Gastrocnemius medialis (tissue), 4 donors: ENCODE measurements around the gene RICTOR. TPM values are rescaled to one million over a fixed set of nuclear protein-coding genes. Genes with fewer than 3 reads are reported as not detected.
A peak's percentile ranks its signal among the peaks of the same experiment; 100 is the strongest.

Experiments
- ATAC-seq, 2 donors: fragments of 150-250 bp; one replicate each; pipeline ENCODE4 v1.9.1; 2016
- DNase-seq, 2 donors: peaks; one replicate each; pipeline ENCODE4 v3.0.0-alpha.2; 2019
- H3K27ac ChIP-seq, 4 donors: fragments of 200-600 bp; sonication (generic); 1 replicate in 1 of 4; 2 replicates in 3 of 4; pipeline ENCODE4 v1.5.1; 2016 to 2018; ENCODE audit warnings: mild to moderate bottlenecking in 2 of 4, moderate library complexity in 1 of 4
- H3K27me3 ChIP-seq, 3 donors: fragments of 200-600 bp; sonication (generic) in 2 of 3; 1 replicate in 1 of 3; 2 replicates in 2 of 3; pipeline versions ENCODE4 v1.5.1 to v1.6.0; 2016 to 2019; ENCODE audit warnings: mild to moderate bottlenecking in 1 of 3, moderate library complexity in 1 of 3
- H3K36me3 ChIP-seq, 2 donors: fragments of 200-600 bp; sonication (generic) in 1 of 2; one replicate each; pipeline ENCODE4 v1.5.1; 2017 to 2018
- H3K4me1 ChIP-seq, 2 donors: fragments of 200-600 bp; sonication (generic) in 1 of 2; one replicate each; pipeline ENCODE4 v1.5.1; 2016 to 2017; ENCODE audit warnings: mild to moderate bottlenecking in 2 of 2
- H3K4me3 ChIP-seq, 4 donors: fragments of 200-600 bp; sonication (generic) in 3 of 4; 1 replicate in 1 of 4; 2 replicates in 3 of 4; pipeline ENCODE4 v1.5.1; 2016 to 2019; ENCODE audit warnings: mild to moderate bottlenecking in 2 of 4
- H3K9me3 ChIP-seq, 3 donors: fragments of 200-600 bp; sonication (generic) in 2 of 3; 1 replicate in 1 of 3; 2 replicates in 2 of 3; pipeline ENCODE4 v1.5.1; 2016 to 2019
- POLR2A ChIP-seq, 2 donors: fragments of 450-650 bp; IDR thresholded peaks; one replicate each; pipeline ENCODE4 v1.6.1; 2017; ENCODE audit warnings: antibody characterized with exemption in 2 of 2, mild to moderate bottlenecking in 2 of 2, moderate library complexity in 2 of 2
- in situ Hi-C, 4 donors: fragments of 200-750 bp; cut with MboI; loops; one replicate each; pipeline versions ENCODE4 v1.15.0 to v1.8.0; 2017; ENCODE audit warnings: low sequenced_read_pairs in 4 of 4
- intact Hi-C: fragments of 100-400 bp; cut with DNase I; formaldehyde crosslinking; loops from one replicate; pipeline ENCODE4 v1.15.1; 2023; ENCODE audit warnings: low total_unique reads
- total RNA-seq, 4 donors: library from RNA; depleted of rRNA; stranded (reverse); fragments of >200 nt; gene quantifications; one replicate each; pipeline versions ENCODE4 v1.1.0 to v1.2.3, GENCODE V29; 2016
- TF ChIP-seq, protein P1 (sequence below), 5 experiments: fragments of 450-650 bp in 3 of 5; fragments of 200-600 bp in 2 of 5; sonication (generic) in 2 of 5; IDR thresholded peaks in 4 of 5; conservative IDR thresholded peaks in 1 of 5; 1 replicate in 4 of 5; 2 replicates in 1 of 5; pipeline ENCODE4 v1.5.1; 2016 to 2019; ENCODE audit warnings: antibody characterized with exemption in 5 of 5, mild to moderate bottlenecking in 3 of 5, moderate library complexity in 3 of 5

Gene RICTOR
- total RNA-seq, 4 donors from 2014 or later, result 28.9 to 56.9 (median 37.0) TPM

DNA sequence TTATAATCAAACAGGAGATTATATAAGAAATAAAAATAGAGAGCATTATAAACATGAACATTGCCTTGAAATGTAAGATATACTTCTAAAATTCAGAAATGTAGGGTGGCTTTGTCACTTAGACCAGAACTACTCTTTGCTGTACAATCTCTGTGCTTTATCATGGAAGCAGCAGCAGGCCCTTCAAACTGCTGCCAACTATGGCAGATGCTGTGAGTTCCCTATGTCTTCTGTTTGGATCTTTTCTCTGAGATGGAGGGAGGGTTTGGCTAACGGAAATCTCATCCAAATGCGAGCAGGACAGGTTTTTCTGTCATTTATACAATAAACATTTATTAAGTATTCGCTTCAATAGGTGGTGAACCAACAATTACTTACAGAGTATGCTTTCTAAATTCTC lies 34.8 kb upstream of the RICTOR start:
- Histone ChIP-seq H3K9me3 (no peaks in the 10 kb centered on the region), H3K36me3 (no peaks in the 10 kb centered on the region), H3K4me1 (no peaks in the 10 kb centered on the region), H3K27ac (no peak overlapping the region), H3K4me3 (no peak overlapping the region), H3K27me3 (no peaks in the 10 kb centered on the region)
- DNase-seq (no peak), ATAC-seq (no peak)
- TF ChIP-seq POLR2A (IDR thresholded peaks at IDR 0.05), result no peak
- TF ChIP-seq, protein P1, sequence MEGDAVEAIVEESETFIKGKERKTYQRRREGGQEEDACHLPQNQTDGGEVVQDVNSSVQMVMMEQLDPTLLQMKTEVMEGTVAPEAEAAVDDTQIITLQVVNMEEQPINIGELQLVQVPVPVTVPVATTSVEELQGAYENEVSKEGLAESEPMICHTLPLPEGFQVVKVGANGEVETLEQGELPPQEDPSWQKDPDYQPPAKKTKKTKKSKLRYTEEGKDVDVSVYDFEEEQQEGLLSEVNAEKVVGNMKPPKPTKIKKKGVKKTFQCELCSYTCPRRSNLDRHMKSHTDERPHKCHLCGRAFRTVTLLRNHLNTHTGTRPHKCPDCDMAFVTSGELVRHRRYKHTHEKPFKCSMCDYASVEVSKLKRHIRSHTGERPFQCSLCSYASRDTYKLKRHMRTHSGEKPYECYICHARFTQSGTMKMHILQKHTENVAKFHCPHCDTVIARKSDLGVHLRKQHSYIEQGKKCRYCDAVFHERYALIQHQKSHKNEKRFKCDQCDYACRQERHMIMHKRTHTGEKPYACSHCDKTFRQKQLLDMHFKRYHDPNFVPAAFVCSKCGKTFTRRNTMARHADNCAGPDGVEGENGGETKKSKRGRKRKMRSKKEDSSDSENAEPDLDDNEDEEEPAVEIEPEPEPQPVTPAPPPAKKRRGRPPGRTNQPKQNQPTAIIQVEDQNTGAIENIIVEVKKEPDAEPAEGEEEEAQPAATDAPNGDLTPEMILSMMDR (IDR thresholded peaks at IDR 0.05 in 4 of 5, conservative IDR thresholded peaks at IDR 0.05 in 1 of 5), result no peak
- in situ Hi-C loops (no loop called here), intact Hi-C loops (no loop called here)

GRCh38 chr5:39107350-39107749 lies 33.2 kb upstream of the RICTOR start:
- Histone ChIP-seq H3K4me3 (no peak overlapping the region), H3K36me3 (no peaks in the 10 kb centered on the region), H3K4me1 (no peaks in the 10 kb centered on the region), H3K9me3 (no peaks in the 10 kb centered on the region), H3K27ac (no peak overlapping the region), H3K27me3 (no peaks in the 10 kb centered on the region)
- DNase-seq (no peak), ATAC-seq (no peak)
- no peak for TF ChIP-seq POLR2A (IDR thresholded peaks at IDR 0.05)
- TF ChIP-seq, protein P1 (IDR thresholded peaks at IDR 0.05 in 4 of 5, conservative IDR thresholded peaks at IDR 0.05 in 1 of 5), result no peak
- intact Hi-C loops, result no loop called here
- in situ Hi-C loops, result no loop called here

GRCh38 chr5:39106322-39106721 lies 32.1 kb upstream of the RICTOR start:
- no peaks in the 10 kb centered on the region for H3K27me3 ChIP-seq
- no peaks in the 10 kb centered on the region for H3K4me1 ChIP-seq
- DNase-seq, result no peak
- no peaks in the 10 kb centered on the region for H3K36me3 ChIP-seq
- no peak for ATAC-seq
- H3K9me3 ChIP-seq, result no peaks in the 10 kb centered on the region
- H3K27ac ChIP-seq, result no peak overlapping the region
- H3K4me3 ChIP-seq, result no peak overlapping the region
- no peak for TF ChIP-seq POLR2A (IDR thresholded peaks at IDR 0.05)
- TF ChIP-seq, protein P1 (IDR thresholded peaks at IDR 0.05 in 4 of 5, conservative IDR thresholded peaks at IDR 0.05 in 1 of 5), result peak in 2 of 5 experiments; percentile 4 to 20
- in situ Hi-C loops, result no loop called here
- intact Hi-C loops, result no loop called here

DNA sequence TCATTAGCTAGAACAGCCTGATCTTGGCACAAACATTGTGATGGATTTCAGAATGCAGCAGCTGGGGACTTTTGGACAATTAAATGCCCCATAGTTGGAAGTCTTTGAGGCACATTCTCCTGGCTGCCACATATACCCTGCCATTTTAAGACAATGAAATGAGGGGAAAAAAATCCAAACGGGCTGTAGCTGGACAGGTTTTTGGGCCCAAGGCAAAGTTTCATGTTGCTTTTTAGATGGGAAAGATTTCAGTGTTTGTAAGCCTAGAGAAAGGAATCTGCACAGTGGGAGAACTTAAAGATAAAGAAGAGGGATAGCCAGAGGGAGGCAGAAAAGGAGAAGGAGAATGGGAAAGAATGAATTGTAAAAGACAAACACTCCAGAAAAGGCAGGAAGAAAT lies 30.0 kb upstream of the RICTOR start:
- no peak for DNase-seq
- Histone ChIP-seq H3K36me3 (no peaks in the 10 kb centered on the region), H3K27me3 (no peaks in the 10 kb centered on the region), H3K4me3 (no peak overlapping the region), H3K27ac (no peak overlapping the region), H3K4me1 (no peaks in the 10 kb centered on the region), H3K9me3 (no peaks in the 10 kb centered on the region)
- no peak for ATAC-seq
- TF ChIP-seq, protein P1 (IDR thresholded peaks at IDR 0.05 in 4 of 5, conservative IDR thresholded peaks at IDR 0.05 in 1 of 5), result no peak
- TF ChIP-seq POLR2A (IDR thresholded peaks at IDR 0.05), result no peak
- intact Hi-C loops (no loop called here), in situ Hi-C loops (no loop called here)

- no peaks in the 10 kb centered on the region for H3K4me1 ChIP-seq
- in situ Hi-C loops, result no loop called here
- H3K4me3 ChIP-seq, result no peak overlapping the region
- DNase-seq, result no peak
- H3K27me3 ChIP-seq, result no peaks in the 10 kb centered on the region
- no peaks in the 10 kb centered on the region for H3K9me3 ChIP-seq
- intact Hi-C loops, result no loop called here
- no peaks in the 10 kb centered on the region for H3K36me3 ChIP-seq
- TF ChIP-seq, protein P1 (IDR thresholded peaks at IDR 0.05 in 4 of 5, conservative IDR thresholded peaks at IDR 0.05 in 1 of 5), result no peak
- TF ChIP-seq POLR2A (IDR thresholded peaks at IDR 0.05), result no peak
- no peak overlapping the region for H3K27ac ChIP-seq
- ATAC-seq, result no peak
Observed at GRCh38 chr5:39102684-39103155, 28.5 kb upstream of the RICTOR start.
